ENCODE results near the gene MTHFSD.

MTHFSD gene

DNA sequence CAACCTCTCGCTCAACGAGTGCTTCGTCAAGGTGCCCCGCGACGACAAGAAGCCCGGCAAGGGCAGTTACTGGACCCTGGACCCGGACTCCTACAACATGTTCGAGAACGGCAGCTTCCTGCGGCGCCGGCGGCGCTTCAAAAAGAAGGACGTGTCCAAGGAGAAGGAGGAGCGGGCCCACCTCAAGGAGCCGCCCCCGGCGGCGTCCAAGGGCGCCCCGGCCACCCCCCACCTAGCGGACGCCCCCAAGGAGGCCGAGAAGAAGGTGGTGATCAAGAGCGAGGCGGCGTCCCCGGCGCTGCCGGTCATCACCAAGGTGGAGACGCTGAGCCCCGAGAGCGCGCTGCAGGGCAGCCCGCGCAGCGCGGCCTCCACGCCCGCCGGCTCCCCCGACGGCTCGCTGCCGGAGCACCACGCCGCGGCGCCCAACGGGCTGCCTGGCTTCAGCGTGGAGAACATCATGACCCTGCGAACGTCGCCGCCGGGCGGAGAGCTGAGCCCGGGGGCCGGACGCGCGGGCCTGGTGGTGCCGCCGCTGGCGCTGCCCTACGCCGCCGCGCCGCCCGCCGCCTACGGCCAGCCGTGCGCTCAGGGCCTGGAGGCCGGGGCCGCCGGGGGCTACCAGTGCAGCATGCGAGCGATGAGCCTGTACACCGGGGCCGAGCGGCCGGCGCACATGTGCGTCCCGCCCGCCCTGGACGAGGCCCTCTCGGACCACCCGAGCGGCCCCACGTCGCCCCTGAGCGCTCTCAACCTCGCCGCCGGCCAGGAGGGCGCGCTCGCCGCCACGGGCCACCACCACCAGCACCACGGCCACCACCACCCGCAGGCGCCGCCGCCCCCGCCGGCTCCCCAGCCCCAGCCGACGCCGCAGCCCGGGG lies 12.9 kb upstream of the MTHFSD start:
- TF ChIP-seq ZNF565 (CRISPR knock-in tag; conservative IDR thresholded peaks at IDR 0.05; ENCODE audit: low read depth): no peak
- no peak for ATAC-seq

DNA sequence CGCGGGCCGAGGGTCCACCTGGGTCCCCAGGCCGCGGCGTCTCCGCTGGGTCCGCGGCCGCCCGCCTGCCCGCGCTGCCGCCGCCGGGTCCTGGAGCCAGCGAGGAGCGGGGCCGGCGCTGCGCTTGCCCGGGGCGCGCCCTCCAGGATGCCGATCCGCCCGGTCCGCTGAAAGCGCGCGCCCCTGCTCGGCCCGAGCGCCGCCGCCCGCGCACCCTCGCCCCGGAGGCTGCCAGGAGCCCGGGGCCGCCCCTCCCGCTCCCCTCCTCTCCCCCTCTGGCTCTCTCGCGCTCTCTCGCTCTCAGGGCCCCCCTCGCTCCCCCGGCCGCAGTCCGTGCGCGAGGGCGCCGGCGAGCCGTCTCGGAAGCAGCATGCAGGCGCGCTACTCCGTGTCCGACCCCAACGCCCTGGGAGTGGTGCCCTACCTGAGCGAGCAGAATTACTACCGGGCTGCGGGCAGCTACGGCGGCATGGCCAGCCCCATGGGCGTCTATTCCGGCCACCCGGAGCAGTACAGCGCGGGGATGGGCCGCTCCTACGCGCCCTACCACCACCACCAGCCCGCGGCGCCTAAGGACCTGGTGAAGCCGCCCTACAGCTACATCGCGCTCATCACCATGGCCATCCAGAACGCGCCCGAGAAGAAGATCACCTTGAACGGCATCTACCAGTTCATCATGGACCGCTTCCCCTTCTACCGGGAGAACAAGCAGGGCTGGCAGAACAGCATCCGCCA lies 12.1 kb upstream of the MTHFSD start:
- peak; percentile 23 for ATAC-seq

GRCh38 chr16:86566601-86566965 lies 11.5 kb upstream of the MTHFSD start, which contains the start of gene FOXC2:
Gene FOXC2 (plus strand): TSS chr16:86566829. CDS start chr16:86567336, 507 bp downstream.
- peak; percentile 60 for ATAC-seq
- TF ChIP-seq TSHZ2 (CRISPR knock-in tag; IDR thresholded peaks at IDR 0.05) (no peak), OSR1 (CRISPR knock-in tag; IDR thresholded peaks at IDR 0.05) (no peak), SNAI2 (CRISPR knock-in tag; IDR thresholded peaks at IDR 0.05) (no peak), POU6F1 (CRISPR knock-in tag; IDR thresholded peaks at IDR 0.05; ENCODE audit: borderline replicate concordance, low read depth) (no peak), ZFP3 (CRISPR knock-in tag; IDR thresholded peaks at IDR 0.05) (no peak), ZFP30 (CRISPR knock-in tag; IDR thresholded peaks at IDR 0.05) (no peak), TOX (CRISPR knock-in tag; IDR thresholded peaks at IDR 0.05; ENCODE audit: borderline replicate concordance) (no peak), ZNF70 (CRISPR knock-in tag; IDR thresholded peaks at IDR 0.05) (no peak), ZNF565 (CRISPR knock-in tag; conservative IDR thresholded peaks at IDR 0.05; ENCODE audit: low read depth) (no peak), BACH2 (CRISPR knock-in tag; IDR thresholded peaks at IDR 0.05; ENCODE audit: borderline replicate concordance) (no peak), ARNTL (CRISPR knock-in tag; IDR thresholded peaks at IDR 0.05; ENCODE audit: borderline replicate concordance, low read depth) (no peak), ZC3H10 (CRISPR knock-in tag; IDR thresholded peaks at IDR 0.05) (no peak), GLIS3 (CRISPR knock-in tag; IDR thresholded peaks at IDR 0.05) (no peak), RARB (CRISPR knock-in tag; IDR thresholded peaks at IDR 0.05) (no peak), CSRNP3 (CRISPR knock-in tag; IDR thresholded peaks at IDR 0.05) (no peak)
- TF ChIP-seq, protein P1, sequence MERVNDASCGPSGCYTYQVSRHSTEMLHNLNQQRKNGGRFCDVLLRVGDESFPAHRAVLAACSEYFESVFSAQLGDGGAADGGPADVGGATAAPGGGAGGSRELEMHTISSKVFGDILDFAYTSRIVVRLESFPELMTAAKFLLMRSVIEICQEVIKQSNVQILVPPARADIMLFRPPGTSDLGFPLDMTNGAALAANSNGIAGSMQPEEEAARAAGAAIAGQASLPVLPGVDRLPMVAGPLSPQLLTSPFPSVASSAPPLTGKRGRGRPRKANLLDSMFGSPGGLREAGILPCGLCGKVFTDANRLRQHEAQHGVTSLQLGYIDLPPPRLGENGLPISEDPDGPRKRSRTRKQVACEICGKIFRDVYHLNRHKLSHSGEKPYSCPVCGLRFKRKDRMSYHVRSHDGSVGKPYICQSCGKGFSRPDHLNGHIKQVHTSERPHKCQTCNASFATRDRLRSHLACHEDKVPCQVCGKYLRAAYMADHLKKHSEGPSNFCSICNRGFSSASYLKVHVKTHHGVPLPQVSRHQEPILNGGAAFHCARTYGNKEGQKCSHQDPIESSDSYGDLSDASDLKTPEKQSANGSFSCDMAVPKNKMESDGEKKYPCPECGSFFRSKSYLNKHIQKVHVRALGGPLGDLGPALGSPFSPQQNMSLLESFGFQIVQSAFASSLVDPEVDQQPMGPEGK (CRISPR knock-in tag; IDR thresholded peaks at IDR 0.05; ENCODE audit: borderline replicate concordance): no peak

More for the DNA sequence above, 12.1 kb upstream of the MTHFSD start:
- TF ChIP-seq SNAI2 (CRISPR knock-in tag; IDR thresholded peaks at IDR 0.05) (no peak), TSHZ2 (CRISPR knock-in tag; IDR thresholded peaks at IDR 0.05) (no peak), ZNF8 (CRISPR knock-in tag; IDR thresholded peaks at IDR 0.05) (no peak), PPARA (CRISPR knock-in tag; IDR thresholded peaks at IDR 0.05; ENCODE audit: borderline replicate concordance) (no peak), RARB (CRISPR knock-in tag; IDR thresholded peaks at IDR 0.05) (no peak), ZNF70 (CRISPR knock-in tag; IDR thresholded peaks at IDR 0.05) (no peak), GLIS3 (CRISPR knock-in tag; IDR thresholded peaks at IDR 0.05) (no peak), ZNF565 (CRISPR knock-in tag; conservative IDR thresholded peaks at IDR 0.05; ENCODE audit: low read depth) (no peak), OSR1 (CRISPR knock-in tag; IDR thresholded peaks at IDR 0.05) (no peak), ZC3H10 (CRISPR knock-in tag; IDR thresholded peaks at IDR 0.05) (no peak), ISL1 (CRISPR knock-in tag; IDR thresholded peaks at IDR 0.05) (no peak), ARNTL (CRISPR knock-in tag; IDR thresholded peaks at IDR 0.05; ENCODE audit: borderline replicate concordance, low read depth) (no peak)
- TF ChIP-seq, protein P2, sequence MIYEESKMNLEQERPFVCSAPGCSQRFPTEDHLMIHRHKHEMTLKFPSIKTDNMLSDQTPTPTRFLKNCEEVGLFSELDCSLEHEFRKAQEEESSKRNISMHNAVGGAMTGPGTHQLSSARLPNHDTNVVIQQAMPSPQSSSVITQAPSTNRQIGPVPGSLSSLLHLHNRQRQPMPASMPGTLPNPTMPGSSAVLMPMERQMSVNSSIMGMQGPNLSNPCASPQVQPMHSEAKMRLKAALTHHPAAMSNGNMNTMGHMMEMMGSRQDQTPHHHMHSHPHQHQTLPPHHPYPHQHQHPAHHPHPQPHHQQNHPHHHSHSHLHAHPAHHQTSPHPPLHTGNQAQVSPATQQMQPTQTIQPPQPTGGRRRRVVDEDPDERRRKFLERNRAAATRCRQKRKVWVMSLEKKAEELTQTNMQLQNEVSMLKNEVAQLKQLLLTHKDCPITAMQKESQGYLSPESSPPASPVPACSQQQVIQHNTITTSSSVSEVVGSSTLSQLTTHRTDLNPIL (CRISPR knock-in tag; IDR thresholded peaks at IDR 0.05; ENCODE audit: low read depth): no peak
